PFSK-1 (cell line): ENCODE data around the gene UBFD1.

Experiments used
- FOXP2 ChIP-seq: optimal IDR thresholded peaks from 2 replicates; pipeline ENCODE3; 2011; ENCODE audit warnings: borderline replicate concordance, control low read depth, inconsistent platforms; ENCODE audit not compliant: insufficient read depth; ENCODE audit errors: extremely low read length, extremely low read depth
- POLR2AphosphoS5 ChIP-seq: IDR thresholded peaks from 2 replicates; pipeline ENCODE4 v1.6.1; 2012; ENCODE audit warnings: low read depth, mild to moderate bottlenecking, control low read depth, low read length, moderate library complexity
- SIN3A ChIP-seq: IDR thresholded peaks from 2 replicates; pipeline ENCODE4 v1.6.1; 2012; ENCODE audit warnings: mild to moderate bottlenecking, low read length, moderate library complexity, borderline replicate concordance; ENCODE audit not compliant: insufficient read depth
- TAF1 ChIP-seq: IDR thresholded peaks from 2 replicates; pipeline ENCODE4 v1.6.1; 2012; ENCODE audit warnings: low read length, control low read depth, borderline replicate concordance; ENCODE audit not compliant: insufficient read depth
- TF ChIP-seq, protein P1 (sequence below), 2 experiments: IDR thresholded peaks; 2 replicates each; pipeline versions ENCODE4 v1.6.1 to v1.8.0; 2011 to 2012; ENCODE audit warnings: low read depth in 2 of 2, low read length in 2 of 2, control low read depth in 1 of 2, inconsistent platforms in 1 of 2, mild to moderate bottlenecking in 1 of 2, moderate library complexity in 1 of 2; ENCODE audit not compliant: insufficient read depth in 1 of 2

The UBFD1 gene

DNA sequence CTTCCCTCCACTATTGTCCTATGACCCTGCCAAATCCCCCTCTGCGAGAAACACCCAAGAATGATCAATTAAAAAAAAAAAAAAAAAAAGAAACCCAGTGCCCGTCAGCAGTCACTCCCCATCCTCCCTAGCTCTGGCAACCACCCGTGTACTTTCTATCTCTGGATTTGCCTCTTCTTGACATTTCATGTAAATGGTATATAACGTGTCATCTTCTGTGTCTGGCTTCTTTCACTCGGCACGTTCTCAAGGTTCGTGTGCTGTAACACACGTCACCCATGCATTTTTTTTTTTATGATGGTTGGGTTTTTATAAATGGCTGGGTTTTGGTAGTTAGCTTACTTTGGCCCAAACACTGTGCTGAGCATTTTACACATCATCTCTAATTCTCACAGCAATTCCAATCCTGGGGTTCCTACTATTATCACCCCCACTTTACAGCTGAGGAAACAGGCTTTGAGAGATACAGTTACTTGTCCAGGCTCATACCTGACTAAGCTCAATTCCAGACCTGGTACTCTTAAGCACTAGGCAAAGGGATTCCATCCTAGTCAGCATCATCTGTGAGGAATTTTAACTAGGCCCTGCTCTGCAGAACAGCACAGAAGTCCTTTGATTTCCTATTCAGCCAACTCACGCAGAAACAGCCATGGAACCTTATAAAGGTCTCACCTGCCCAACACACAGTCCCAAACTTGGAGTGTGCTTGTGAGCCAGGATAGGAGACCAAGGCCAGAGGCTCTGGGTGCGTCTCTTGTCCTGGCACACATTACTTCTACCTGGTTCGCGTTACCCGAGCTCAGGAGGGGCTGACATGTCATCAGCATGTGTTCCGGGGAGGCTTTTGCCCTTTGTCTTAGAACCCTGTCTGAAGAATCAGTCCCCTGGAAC is 26.9 kb downstream of the UBFD1 start:
- no peak for TF ChIP-seq SIN3A
- TF ChIP-seq FOXP2: no peak
- TF ChIP-seq POLR2AphosphoS5: no peak
- TF ChIP-seq TAF1: no peak
- TF ChIP-seq, protein P1, sequence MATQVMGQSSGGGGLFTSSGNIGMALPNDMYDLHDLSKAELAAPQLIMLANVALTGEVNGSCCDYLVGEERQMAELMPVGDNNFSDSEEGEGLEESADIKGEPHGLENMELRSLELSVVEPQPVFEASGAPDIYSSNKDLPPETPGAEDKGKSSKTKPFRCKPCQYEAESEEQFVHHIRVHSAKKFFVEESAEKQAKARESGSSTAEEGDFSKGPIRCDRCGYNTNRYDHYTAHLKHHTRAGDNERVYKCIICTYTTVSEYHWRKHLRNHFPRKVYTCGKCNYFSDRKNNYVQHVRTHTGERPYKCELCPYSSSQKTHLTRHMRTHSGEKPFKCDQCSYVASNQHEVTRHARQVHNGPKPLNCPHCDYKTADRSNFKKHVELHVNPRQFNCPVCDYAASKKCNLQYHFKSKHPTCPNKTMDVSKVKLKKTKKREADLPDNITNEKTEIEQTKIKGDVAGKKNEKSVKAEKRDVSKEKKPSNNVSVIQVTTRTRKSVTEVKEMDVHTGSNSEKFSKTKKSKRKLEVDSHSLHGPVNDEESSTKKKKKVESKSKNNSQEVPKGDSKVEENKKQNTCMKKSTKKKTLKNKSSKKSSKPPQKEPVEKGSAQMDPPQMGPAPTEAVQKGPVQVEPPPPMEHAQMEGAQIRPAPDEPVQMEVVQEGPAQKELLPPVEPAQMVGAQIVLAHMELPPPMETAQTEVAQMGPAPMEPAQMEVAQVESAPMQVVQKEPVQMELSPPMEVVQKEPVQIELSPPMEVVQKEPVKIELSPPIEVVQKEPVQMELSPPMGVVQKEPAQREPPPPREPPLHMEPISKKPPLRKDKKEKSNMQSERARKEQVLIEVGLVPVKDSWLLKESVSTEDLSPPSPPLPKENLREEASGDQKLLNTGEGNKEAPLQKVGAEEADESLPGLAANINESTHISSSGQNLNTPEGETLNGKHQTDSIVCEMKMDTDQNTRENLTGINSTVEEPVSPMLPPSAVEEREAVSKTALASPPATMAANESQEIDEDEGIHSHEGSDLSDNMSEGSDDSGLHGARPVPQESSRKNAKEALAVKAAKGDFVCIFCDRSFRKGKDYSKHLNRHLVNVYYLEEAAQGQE (IDR thresholded peaks at IDR 0.05; ENCODE audit: insufficient read depth in 1 of 2, low read depth in 2 of 2, low read length in 2 of 2): no peak

DNA sequence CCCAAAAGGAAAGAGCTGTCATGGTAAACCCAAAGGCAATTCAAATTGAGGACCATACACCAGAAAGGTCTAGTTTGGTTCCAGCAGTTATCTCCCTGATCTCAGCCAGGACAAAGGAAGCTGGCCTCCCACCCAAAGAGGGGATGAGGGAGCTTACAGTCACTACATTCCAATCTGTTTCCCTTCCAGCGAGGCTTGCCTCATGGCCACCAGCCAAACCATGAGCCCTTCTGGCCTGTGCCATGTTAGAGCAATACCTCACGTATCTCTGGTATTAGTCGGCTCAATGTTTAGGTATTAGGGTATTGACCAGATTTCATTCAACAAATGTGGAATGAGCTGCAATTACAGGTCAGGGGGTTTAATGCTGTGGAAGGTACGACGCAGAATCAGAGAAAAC is 30.2 kb downstream of the UBFD1 start:
- TF ChIP-seq TAF1 (no peak), FOXP2 (no peak), POLR2AphosphoS5 (no peak), SIN3A (no peak)
- TF ChIP-seq, protein P1 (IDR thresholded peaks at IDR 0.05; ENCODE audit: insufficient read depth in 1 of 2, low read depth in 2 of 2, low read length in 2 of 2): no peak

DNA sequence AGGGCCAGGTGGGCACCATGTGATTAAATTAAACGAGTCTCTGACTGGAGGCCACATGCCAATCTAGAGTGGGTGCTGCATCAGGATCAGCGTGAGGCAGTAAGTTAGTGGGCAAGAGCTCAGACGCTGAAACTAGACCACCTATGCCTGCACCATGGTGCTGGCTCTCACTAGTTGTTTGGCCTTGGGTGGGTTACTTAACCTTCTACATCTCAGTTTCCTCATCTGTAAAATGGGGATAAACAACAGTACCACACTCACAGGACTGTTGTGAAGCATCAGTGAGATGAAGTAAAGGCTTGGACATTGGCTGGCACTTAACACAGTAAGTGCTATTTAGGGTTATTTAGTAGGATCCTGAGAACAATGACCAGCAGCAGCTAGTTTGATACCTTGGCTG is 32.7 kb downstream of the UBFD1 start:
- TF ChIP-seq TAF1 (no peak), SIN3A (no peak), POLR2AphosphoS5 (no peak), FOXP2 (no peak)
- TF ChIP-seq, protein P1 (IDR thresholded peaks at IDR 0.05; ENCODE audit: insufficient read depth in 1 of 2, low read depth in 2 of 2, low read length in 2 of 2): no peak

DNA sequence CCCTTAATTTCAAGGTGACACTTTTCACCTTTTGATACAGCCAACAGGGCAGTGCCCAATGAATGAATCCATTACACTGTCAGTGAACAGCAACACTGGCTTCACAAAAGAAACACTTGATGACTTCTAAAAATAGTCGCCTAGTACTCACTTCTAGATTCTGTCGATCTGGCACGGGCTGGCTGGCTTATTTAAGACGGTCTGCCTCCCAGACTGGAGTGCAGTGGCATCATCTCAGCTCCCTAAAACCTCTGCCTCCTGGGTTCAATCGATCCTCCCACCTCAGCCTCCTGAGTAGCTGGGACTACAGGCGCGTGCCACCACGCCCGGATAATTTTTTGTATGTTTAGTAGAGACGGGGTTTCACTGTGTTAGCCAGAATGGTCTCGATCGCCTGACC is 36.7 kb downstream of the UBFD1 start:
- TF ChIP-seq TAF1 (no peak), SIN3A (no peak), POLR2AphosphoS5 (no peak), FOXP2 (no peak)
- TF ChIP-seq, protein P1 (IDR thresholded peaks at IDR 0.05; ENCODE audit: insufficient read depth in 1 of 2, low read depth in 2 of 2, low read length in 2 of 2): no peak
